ENCODE results near the gene DPP10.

- TF ChIP-seq HDAC2 (IDR thresholded peaks at IDR 0.05) = no peak
- no peak for TF ChIP-seq SIN3A (IDR thresholded peaks at IDR 0.05; ENCODE audit: low read depth, low read length)
Measured at GRCh38 chr2:114919985-114920384, 477.5 kb downstream of the DPP10 start.

Measured in GM12878 (cell line).